HG03575 (cell line): ENCODE measurements around the gene R3HDM4.
"Not testable (repeated sequence)": the region's sequence is repeated elsewhere in the genome, so short reads cannot be mapped to it uniquely, and the experiment has no call there.

Source experiments
- ATAC-seq: cut with Tn5 transposase; IDR thresholded peaks from one replicate; pipeline ENCODE4 v1.9.1; 2021; ENCODE audit not compliant: unreplicated experiment, insufficient number of reproducible peaks, low FRiP score; ENCODE audit errors: extremely low read depth

The R3HDM4 gene

GRCh38 chr19:869245-870177 lies 43.5 kb downstream of the R3HDM4 start:
- no peak for ATAC-seq

GRCh38 chr19:868458-869244 lies 44.4 kb downstream of the R3HDM4 start:
- no peak for ATAC-seq

DNA sequence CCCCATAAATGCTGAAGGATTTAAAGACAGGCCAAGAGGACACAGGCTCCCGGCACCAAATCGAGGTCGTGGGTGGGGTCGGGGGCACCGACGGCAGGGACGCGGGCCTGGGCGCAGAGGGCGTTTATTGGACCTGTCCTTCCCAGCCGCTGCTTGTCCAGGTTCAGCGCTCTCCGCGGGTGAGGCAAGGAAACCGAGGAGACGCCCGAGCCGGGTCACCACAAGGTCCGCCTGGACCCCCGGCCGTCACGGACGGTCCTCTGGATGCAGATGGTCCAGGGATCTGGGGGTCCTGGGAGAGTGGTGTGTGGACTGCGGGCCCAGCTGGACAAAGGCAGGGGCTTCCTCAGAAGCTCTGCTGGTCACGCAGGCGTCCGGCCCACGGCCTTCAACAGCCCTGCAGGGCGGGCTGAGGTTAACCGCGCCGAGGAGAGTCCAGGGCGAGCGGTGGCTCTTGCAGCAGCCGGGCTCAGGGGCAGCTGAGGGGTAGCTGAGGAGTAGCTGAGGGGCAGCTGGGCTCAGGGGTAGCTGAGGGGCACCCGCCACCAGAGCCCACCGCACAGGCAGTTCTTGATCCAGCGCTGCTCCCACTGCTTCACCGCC lies 45.1 kb downstream of the R3HDM4 start:
- ATAC-seq: no peak

DNA sequence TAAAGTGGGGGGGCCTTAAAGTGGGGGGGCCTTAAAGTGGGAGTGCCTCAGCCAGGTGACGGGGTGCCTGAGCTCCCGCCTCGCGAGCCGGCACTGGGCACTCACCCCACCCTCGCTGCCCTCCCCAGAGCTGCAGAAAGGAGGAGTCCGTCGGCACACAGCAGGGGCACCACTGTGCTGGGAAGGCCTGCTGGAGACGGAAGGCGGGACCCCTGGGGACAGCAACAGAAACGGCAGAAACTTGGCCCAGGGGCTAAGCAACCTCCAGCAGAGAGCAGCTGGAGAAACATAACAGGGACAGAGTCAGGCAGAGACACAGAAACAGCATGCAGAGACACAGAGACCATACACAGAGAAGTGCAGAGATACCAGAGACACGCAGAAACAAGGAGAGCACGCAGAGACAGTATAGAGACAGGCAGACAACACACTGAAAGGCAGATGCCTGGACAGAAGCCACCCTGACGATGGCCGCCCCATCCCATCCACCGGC lies 45.7 kb downstream of the R3HDM4 start:
- ATAC-seq: no peak

DNA sequence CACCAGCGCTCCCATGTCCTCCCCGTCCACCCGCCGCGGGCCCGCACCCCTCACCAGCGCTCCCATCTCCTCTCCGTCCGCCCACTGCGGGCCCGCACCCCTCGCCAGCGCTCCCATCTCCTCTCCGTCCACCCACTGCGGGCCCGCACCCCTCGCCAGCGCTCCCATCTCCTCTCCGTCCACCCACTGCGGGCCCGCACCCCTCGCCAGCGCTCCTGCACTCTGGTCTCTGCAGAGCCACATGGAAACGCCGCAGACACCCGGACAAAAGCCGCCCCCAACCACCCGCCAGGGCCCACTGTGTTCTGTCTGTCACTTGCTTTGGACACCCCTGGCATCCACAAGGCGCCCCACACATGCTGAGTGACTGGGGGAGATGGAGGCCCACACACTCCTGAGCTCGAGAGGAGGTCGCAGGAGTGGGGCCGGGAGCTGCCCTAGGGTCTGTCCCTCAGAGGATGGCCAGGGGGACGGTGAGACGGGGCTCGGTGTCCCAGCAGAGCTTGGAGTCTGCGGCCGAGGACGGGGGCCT lies 46.2 kb downstream of the R3HDM4 start:
- no peak for ATAC-seq

- no peak for ATAC-seq
These were observed 49.8 kb downstream of the R3HDM4 start for GRCh38 chr19:863315-863620.

GRCh38 chr19:862581-863314 lies 50.3 kb downstream of the R3HDM4 start:
- no peak for ATAC-seq

- ATAC-seq: no peak
These were observed 51.1 kb downstream of the R3HDM4 start for GRCh38 chr19:861756-862580.

GRCh38 chr19:861141-861755 lies 51.8 kb downstream of the R3HDM4 start:
- no peak for ATAC-seq

DNA sequence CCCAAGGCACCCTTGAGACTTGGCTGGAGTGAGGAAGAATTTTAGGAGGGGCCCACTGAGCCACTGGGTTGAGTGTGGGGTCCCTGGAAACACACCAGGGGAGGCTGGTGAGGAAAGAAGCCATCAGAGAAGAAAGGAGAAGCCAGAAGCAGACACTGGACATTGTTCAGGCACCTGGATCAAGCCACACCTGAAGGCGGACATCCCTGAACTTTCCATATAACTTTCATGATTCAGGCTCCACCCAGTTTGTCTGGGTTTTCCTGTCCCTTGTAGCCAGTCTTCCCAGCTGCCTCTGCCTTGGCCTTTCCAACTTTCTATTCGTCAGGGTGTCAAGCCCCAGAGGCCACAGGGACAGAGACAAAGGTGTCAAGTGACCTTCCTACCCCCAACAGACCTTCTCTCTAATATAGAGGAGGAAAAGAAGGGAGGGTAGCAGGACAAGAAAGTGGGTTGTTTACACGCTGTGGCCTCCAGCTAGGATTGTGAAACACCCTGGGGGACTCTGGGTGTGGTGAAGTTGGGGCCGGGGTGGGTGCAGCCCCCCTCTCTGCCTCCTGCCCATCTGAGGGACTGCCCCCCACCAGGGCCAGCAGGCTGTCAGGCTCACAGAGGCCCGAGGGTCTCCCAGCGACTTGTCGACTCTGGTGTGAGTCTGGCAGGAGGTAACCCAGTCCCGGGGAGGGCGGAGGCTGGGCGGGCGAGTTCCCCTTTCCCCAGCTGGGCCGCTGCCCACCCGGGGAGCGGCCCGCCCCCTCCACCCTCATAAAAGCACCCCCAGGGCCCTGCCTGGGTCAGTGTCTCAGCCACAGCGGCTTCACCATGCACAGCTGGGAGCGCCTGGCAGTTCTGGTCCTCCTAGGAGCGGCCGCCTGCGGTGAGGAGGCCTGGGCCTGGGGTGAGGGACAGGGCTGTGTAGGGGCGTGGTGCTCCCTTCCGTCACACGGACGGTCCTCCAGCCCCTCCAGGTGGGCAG lies 53.9 kb downstream of the R3HDM4 start, which contains the start of gene CFD:
Gene CFD, plus strand, starts transcription at position 797 of the 976 bp plus-strand sequence. Its CDS starts 26 bp downstream, at position 823.
- ATAC-seq: no peak

DNA sequence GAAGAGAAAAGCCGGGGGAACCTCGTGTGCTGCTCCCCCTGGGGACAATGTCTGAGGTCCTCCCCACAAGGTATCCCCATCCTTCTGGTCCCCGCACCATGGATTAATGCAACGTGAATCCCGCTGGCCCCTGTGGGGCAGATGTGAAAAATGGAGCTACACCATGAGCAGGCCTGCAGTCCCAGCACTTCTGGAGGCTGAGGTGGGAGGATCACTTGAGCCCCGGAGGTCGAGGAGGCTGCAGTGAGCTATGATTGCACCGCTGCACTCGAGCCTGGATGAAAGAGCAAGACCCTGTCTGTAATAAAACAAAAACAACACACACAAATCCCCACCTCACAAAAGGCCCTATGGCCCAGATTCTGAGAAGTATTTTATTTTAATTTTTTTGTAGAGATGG lies 54.7 kb downstream of the R3HDM4 start:
- no peak for ATAC-seq

GRCh38 chr19:855566-856120 lies 57.4 kb downstream of the R3HDM4 start:
- no peak for ATAC-seq

- no peak for ATAC-seq
These were observed 57.9 kb downstream of the R3HDM4 start for GRCh38 chr19:855142-855541.

- ATAC-seq: no peak
These were observed 58.5 kb downstream of the R3HDM4 start for GRCh38 chr19:854549-854948.

- not testable (repeated sequence) for ATAC-seq
These were observed 59.3 kb downstream of the R3HDM4 start for GRCh38 chr19:853614-854220.
